Measurements from ENCODE around the gene SRPK2.

DNA sequence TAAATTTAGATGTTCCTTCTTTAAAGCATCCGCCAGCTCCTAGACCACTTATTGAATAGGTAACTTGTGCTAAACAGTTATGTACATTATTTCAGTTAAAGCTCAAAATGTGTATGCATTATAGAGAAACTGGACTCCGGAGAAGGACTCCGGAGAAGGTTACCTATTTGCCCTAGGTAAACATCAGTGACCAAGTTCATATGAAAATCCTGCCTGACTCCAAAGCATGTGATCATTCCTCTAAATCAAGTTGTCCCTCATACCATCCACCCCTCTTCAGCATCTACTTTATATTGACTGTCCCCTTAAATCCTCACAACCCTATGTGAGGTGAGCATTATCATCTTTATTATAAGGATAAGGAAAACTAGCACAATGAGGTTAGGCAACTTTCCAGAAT lies 147.5 kb downstream of the SRPK2 start:
- TF ChIP-seq POLR2A (IDR thresholded peaks at IDR 0.05; ENCODE audit: low read depth, low read length) (no peak), POLR2AphosphoS5 (IDR thresholded peaks at IDR 0.05; ENCODE audit: low read depth, low read length) (no peak)
